Fibroblast of mammary gland (primary cell): ENCODE results near the gene KCTD16.

Experiments
- DNase-seq: peaks from one replicate; pipeline ENCODE4 v3.0.0-alpha.2; 2010; ENCODE audit warnings: low read depth
- H3K4me3 ChIP-seq: 2 replicates; pipeline ENCODE4 v1.5.1; 2011; ENCODE audit warnings: low read depth, mild to moderate bottlenecking, low read length, moderate library complexity; ENCODE audit not compliant: control insufficient read depth
- CTCF ChIP-seq: conservative IDR thresholded peaks from 2 replicates; pipeline ENCODE4 v1.5.1; 2011; ENCODE audit warnings: low read depth, low read length, inconsistent platforms; ENCODE audit not compliant: control insufficient read depth, insufficient read depth

The KCTD16 gene

GRCh38 chr5:144464306-144464705, 293.6 kb downstream of the KCTD16 start:
- no peak overlapping the region for H3K4me3 ChIP-seq
- no peak for DNase-seq
- no peak for TF ChIP-seq CTCF

GRCh38 chr5:144465441-144465840, 294.8 kb downstream of the KCTD16 start:
- DNase-seq: no peak
- no peak for TF ChIP-seq CTCF
- no peak overlapping the region for H3K4me3 ChIP-seq

- peak; percentile 49 for TF ChIP-seq CTCF
- H3K4me3 ChIP-seq: no peak overlapping the region
- DNase-seq: peak; percentile 21
These were observed 297.1 kb downstream of the KCTD16 start for GRCh38 chr5:144467792-144468191.

- DNase-seq: no peak
- H3K4me3 ChIP-seq: no peak overlapping the region
- no peak for TF ChIP-seq CTCF
These were observed 297.9 kb downstream of the KCTD16 start for GRCh38 chr5:144468571-144468970.

- DNase-seq: no peak
- no peak overlapping the region for H3K4me3 ChIP-seq
- TF ChIP-seq CTCF: no peak
These were observed 298.4 kb downstream of the KCTD16 start for GRCh38 chr5:144469106-144469505.

- no peak for TF ChIP-seq CTCF
- no peak for DNase-seq
- H3K4me3 ChIP-seq: no peak overlapping the region
These were observed 301.5 kb downstream of the KCTD16 start for GRCh38 chr5:144472221-144472620.

- no peak for DNase-seq
- H3K4me3 ChIP-seq: no peak overlapping the region
- TF ChIP-seq CTCF: no peak
These were observed 303.0 kb downstream of the KCTD16 start for GRCh38 chr5:144473650-144474049.
